ACHN (cell line): Measurements from ENCODE around the gene CRYGC.
"Not testable (repeated sequence)": the region's sequence is repeated elsewhere in the genome, so short reads cannot be mapped to it uniquely, and the experiment has no call there.

Source experiments
- DNase-seq: peaks from one replicate; pipeline ENCODE4 v3.0.0-alpha.2; 2015
- in situ Hi-C: cut with HindIII; loops from 2 replicates; pipeline ENCODE4 v1.10.0; 2017; ENCODE audit warnings: low sequenced_read_pairs, low pct_ligation_motif_present, low pct_unique_long_range_greater_than_20kb

The CRYGC gene

GRCh38 chr2:208142240-208142924 lies 12.8 kb upstream of the CRYGC start:
- in situ Hi-C loops, result no loop called here
- no peak for DNase-seq

DNA sequence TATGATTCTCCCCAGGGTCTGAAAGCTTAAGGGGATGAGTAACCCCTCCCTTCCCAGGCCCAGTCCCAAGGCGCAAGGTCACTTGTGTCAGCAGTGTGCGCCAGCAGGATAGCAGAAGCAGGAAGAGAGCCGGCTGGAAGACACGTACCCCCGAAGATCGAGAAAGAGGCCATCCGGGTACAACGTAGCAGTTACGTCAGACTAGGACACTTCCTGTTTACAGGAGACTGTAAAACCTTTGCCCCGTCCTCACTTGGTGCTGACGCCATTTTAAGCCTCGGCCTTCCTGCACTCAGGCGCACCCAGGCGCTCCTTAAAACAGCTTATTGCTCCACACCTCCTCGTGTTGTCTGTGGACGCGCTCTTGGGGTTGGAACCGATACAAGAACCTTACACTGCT lies 9.8 kb upstream of the CRYGC start:
- in situ Hi-C loops, result no loop called here
- DNase-seq, result no peak

GRCh38 chr2:208138334-208138733 lies 8.7 kb upstream of the CRYGC start:
- DNase-seq, in situ Hi-C loops: not testable (repeated sequence)

GRCh38 chr2:208136716-208137094 lies 7.1 kb upstream of the CRYGC start:
- in situ Hi-C loops, result no loop called here
- no peak for DNase-seq

DNA sequence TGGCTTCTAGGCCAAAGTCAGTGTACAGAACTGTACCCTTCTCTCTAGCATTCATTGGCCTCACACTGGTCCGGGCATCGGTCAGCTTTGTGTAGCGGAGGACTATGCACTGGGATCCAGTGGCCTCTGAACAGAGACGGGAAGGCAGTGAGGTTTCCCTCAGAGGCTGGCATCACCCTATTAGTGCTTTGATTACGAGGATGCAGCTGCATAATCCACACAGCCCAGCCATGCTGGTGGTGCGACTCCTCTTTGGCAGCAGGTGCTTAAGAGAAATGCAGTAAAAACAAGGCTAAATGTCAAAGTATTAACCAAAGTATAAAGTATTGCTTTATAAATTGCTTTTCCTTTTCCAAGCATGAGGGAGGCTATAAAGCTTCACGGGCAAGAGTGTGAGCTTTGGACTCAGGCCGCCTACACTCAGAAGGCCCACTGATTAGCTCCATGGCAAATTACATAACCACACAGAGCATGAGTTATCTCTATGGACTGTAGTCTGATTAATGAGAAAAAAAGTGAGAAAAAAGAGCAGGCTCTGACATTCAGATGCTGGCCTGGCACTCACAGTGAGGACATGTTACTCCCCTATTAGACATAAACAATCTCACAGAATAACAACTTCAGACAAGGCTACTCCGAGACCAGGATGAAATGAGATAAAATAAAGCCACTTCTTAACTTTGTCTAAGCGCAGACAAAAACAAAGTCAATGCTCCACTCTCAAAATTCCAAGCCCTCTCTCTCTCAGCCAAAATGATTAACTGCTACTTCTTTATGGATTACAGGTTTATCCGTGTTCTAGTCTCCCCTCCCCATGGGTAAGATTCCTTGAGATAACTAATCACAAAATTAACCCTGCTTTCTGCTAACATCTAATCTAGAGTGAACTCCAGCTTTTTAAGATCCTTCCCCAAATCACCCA lies 6.4 kb upstream of the CRYGC start:
- in situ Hi-C loops, result no loop called here
- DNase-seq, result no peak

GRCh38 chr2:208134928-208135586 lies 5.4 kb upstream of the CRYGC start:
- DNase-seq, result no peak
- in situ Hi-C loops, result no loop called here

- in situ Hi-C loops, result no loop called here
- DNase-seq, result no peak
Measured at GRCh38 chr2:208130712-208131110, 1.1 kb upstream of the CRYGC start.

- no peak for DNase-seq
- in situ Hi-C loops, result no loop called here
Measured at GRCh38 chr2:208128136-208128535, 1.5 kb downstream of the CRYGC start.

- DNase-seq, result no peak
Measured at GRCh38 chr2:208127090-208127489, 2.5 kb downstream of the CRYGC start.

GRCh38 chr2:208125251-208125650 lies 4.4 kb downstream of the CRYGC start:
- in situ Hi-C loops, result no loop called here
- no peak for DNase-seq

More at GRCh38 chr2:208127090-208127489, 2.5 kb downstream of the CRYGC start:
- in situ Hi-C loops, result no loop called here

GRCh38 chr2:208124013-208124715 lies 5.5 kb downstream of the CRYGC start, which contains the start of gene CRYGD:
CRYGD (minus strand) TSS chr2:208124524; CDS start chr2:208124473, 51 bp downstream.
- DNase-seq, in situ Hi-C loops: not testable (repeated sequence)

DNA sequence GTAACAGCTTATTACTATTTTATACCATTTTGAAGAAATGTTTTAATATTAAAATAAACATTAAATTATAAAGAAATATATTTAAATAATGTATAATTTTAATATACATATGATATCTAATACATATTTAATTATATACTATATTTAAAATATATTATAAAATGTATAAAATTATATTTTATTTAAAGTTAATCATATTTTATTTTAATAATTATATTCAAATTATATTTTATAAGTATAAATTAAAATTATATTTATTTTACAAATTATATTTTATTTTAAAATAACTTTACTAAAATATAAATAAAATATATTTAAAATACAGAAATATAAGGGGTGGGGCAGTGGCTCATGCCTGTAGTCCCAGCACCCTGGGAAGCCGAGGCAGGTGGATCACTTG lies 7.4 kb downstream of the CRYGC start:
- in situ Hi-C loops, result no loop called here
- DNase-seq, result no peak

DNA sequence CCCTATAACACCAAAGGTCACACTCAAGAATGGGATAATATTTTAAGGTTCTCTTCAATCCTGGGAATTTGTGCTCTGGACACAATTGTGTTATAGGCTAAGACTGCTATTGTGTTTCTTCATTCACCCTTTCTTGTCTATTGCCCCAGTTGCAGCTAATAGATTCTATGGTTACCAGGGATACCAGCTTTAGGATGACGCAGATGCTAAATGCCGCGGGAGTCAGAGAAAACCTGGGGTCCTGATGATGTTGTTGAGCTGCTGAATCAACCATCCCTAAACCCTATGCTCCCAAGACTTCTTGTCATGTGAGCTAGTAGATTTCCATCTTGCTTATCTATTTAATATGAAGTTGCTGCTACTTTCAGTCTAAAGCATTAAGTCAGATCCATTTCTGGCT lies 10.7 kb downstream of the CRYGC start:
- no peak for DNase-seq
- in situ Hi-C loops, result no loop called here

DNA sequence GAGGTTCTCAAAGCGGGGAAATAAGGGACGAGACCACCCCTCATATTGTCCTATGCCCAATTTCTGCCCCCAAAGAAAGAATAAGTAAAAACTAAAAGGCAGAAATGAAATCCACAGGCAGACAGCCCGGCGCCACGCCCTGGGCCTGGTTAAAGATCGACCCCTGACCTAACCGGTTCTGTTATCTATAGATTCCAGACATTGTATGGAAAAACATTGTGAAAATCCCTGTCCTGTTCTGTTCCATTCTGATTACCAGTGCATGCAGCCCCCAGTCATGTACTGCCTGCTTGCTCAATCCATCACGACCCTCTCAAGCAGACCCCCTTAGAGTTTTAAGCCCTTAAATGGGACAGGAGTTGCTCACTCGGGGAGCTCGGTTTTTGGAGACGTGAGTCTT lies 12.2 kb downstream of the CRYGC start:
- DNase-seq, in situ Hi-C loops: not testable (repeated sequence)

DNA sequence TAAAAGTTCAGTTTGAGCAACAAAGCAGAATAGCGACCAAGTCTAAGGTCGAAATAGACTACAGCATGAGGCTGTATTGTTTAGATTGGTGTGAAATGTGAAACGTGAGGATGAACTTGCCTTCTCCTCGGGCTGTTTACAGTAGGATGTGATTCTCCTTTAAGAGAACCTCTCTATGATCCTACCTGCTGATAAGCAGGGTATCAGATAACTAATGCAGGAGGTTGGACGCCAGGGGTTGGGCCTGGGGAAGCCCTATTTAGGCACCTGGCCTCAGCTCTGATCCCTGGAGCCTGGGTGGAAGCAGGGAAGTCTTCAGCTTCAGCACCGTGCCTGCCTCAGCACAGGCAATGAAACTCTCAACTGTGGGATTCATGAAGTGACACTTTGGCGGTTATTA lies 16.7 kb downstream of the CRYGC start:
- DNase-seq, result no peak

GRCh38 chr2:208112273-208112745 lies 17.3 kb downstream of the CRYGC start:
- DNase-seq, in situ Hi-C loops: not testable (repeated sequence)

More for the DNA sequence above, 16.7 kb downstream of the CRYGC start:
- in situ Hi-C loops, result no loop called here

- DNase-seq, result no peak
- in situ Hi-C loops, result no loop called here
Measured at GRCh38 chr2:208103616-208104015, 26.0 kb downstream of the CRYGC start.
